HepG2 (cell line): Measurements from ENCODE around the gene APC2. TPM values are rescaled to one million over a fixed set of nuclear protein-coding genes. Genes with fewer than 3 reads are reported as not detected.
A peak's percentile ranks its signal among the peaks of the same experiment; 100 is the strongest.

Experiments
- EED ChIP-seq: sonication (generic); formaldehyde crosslinking; IDR thresholded peaks from 2 replicates; pipeline ENCODE4 v1.5.0; 2020; ENCODE audit warnings: mild to moderate bottlenecking, missing genetic modification reagents
- FOXK1 ChIP-seq: sonication (generic); formaldehyde crosslinking; IDR thresholded peaks from 2 replicates; pipeline ENCODE4 v1.4.0; 2020; ENCODE audit warnings: low read depth, missing genetic modification reagents, borderline replicate concordance
- NR2F2 ChIP-seq: IDR thresholded peaks from 2 replicates; pipeline ENCODE4 v1.6.1; 2012; ENCODE audit warnings: low read depth, inconsistent platforms, borderline replicate concordance
- POLR2AphosphoS2 ChIP-seq: IDR thresholded peaks from 2 replicates; pipeline ENCODE4 v1.6.1; 2011; ENCODE audit warnings: low read depth, low read length, improper control_type of control experiment
- SNAPC4 ChIP-seq: sonication (generic); formaldehyde crosslinking; IDR thresholded peaks from 2 replicates; pipeline ENCODE4 v1.4.0; 2020; ENCODE audit warnings: mild to moderate bottlenecking, missing genetic modification reagents
- ZFX ChIP-seq: sonication (generic); formaldehyde crosslinking; IDR thresholded peaks from 2 replicates; pipeline ENCODE4 v1.4.0; 2020; ENCODE audit warnings: mild to moderate bottlenecking, low read depth, missing genetic modification reagents, moderate library complexity
- ZNF446 ChIP-seq: sonication (generic); formaldehyde crosslinking; IDR thresholded peaks from 2 replicates; pipeline ENCODE4 v1.5.0; 2020; ENCODE audit warnings: mild to moderate bottlenecking, missing genetic modification reagents
- ZNF672 ChIP-seq: sonication (generic); formaldehyde crosslinking; IDR thresholded peaks from 2 replicates; pipeline ENCODE4 v1.8.1; 2022; ENCODE audit warnings: missing genetic modification reagents
- ZNF691 ChIP-seq: sonication (generic); formaldehyde crosslinking; IDR thresholded peaks from 2 replicates; pipeline ENCODE4 v1.4.0; 2020; ENCODE audit warnings: missing genetic modification reagents, low read depth, mild to moderate bottlenecking, borderline replicate concordance
- polyA plus RNA-seq, 8 experiments: library from polyadenylated mRNA; depleted of rRNA in 3 of 8; stranded (reverse) in 7 of 8; unstranded in 1 of 8; fragments of >200 nt; fragmentation: Illumina TruSeq in 4 of 8; extraction: Trizol in 4 of 8; gene quantifications; 2 replicates each; pipeline versions ENCODE4 v1.2.1 to v1.2.3, GENCODE V29; 2011 to 2016; ENCODE audit warnings: low read depth in 4 of 8, missing spikeins in 1 of 8, mixed read lengths in 1 of 8; ENCODE audit not compliant: insufficient read depth in 1 of 8
- total RNA-seq, 5 experiments: library from RNA; depleted of rRNA; stranded (reverse); fragments of >200 nt; fragmentation: Illumina TruSeq; extraction: Trizol; gene quantifications; 2 replicates each; pipeline ENCODE4 v1.2.3, GENCODE V29; 2016; ENCODE audit warnings: low read depth in 1 of 5
- TF ChIP-seq, protein P1 (sequence below): sonication (generic); formaldehyde crosslinking; IDR thresholded peaks from 2 replicates; pipeline ENCODE4 v1.9.0; 2022; ENCODE audit warnings: low read depth, missing genetic modification reagents
- TF ChIP-seq, protein P2 (sequence below): sonication (generic); formaldehyde crosslinking; IDR thresholded peaks from one replicate; pipeline ENCODE4 v1.5.1; 2020; ENCODE audit warnings: mild to moderate bottlenecking, missing genetic modification reagents; ENCODE audit errors: not compliant biosample characterization

The APC2 gene
- total and polyA plus RNA-seq, 2 of the 13 experiments (the other 11 are each of a cell fraction or from before 2014, with no cell fraction given), result 0.08 to 0.22 TPM

DNA sequence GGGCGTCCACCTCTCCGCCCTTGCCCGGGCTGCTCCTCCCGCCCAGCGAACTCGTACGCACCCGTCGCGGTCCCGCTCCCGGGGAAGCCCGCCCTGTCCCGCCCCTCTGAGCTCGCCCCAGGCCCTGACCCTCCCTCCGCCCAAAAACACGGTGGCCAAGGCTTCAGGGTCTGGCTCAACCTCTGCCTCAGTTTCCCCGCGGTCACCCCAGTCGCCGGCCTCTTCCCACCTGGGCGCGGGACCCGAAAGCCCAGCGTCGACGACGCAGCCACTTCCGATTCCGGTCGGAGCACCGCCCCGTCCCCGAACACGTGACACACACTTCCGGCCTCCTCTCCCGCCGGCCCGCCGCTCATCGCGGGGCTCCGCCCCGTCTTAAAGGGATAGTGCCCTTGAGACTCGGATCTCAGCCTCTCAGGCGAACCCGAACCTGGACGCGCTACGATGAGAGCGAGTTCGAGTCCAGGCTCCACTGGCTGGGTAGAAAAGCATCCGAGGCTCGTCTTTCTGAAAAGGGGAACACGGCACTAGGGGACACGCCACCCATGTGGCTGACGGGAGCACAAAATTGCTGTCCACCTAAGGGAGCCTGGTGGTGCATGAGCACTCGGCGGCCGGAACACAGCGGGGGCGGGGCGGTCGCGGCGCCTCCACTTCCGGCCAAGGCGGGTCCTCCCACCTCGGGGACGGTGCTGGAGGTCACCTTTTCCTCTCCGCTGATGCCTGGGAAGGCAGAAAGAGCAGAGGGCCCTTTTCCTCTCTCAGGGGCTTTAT is 29.2 kb downstream of the APC2 start, which contains the start of gene C19orf25 (continued):
- TF ChIP-seq, protein P1, sequence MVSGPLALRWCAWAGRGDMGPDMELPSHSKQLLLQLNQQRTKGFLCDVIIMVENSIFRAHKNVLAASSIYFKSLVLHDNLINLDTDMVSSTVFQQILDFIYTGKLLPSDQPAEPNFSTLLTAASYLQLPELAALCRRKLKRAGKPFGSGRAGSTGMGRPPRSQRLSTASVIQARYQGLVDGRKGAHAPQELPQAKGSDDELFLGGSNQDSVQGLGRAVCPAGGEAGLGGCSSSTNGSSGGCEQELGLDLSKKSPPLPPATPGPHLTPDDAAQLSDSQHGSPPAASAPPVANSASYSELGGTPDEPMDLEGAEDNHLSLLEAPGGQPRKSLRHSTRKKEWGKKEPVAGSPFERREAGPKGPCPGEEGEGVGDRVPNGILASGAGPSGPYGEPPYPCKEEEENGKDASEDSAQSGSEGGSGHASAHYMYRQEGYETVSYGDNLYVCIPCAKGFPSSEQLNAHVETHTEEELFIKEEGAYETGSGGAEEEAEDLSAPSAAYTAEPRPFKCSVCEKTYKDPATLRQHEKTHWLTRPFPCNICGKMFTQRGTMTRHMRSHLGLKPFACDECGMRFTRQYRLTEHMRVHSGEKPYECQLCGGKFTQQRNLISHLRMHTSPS (CRISPR knock-in tag), result peak; percentile 25; the same call in 1 of the 2 replicates
- TF ChIP-seq ZFX (CRISPR knock-in tag) (peak; percentile 53; the same call in 1 of the 2 replicates), ZNF446 (CRISPR knock-in tag) (no peak), ZNF672 (CRISPR knock-in tag) (no peak), NR2F2 (no peak), ZNF691 (CRISPR knock-in tag) (peak; percentile 25; the same call in 1 of the 2 replicates), EED (CRISPR knock-in tag) (no peak), SNAPC4 (CRISPR knock-in tag) (no peak), POLR2AphosphoS2 (no peak), FOXK1 (CRISPR knock-in tag) (peak; percentile 41; the same call in 1 of the 2 replicates)
- TF ChIP-seq, protein P2, sequence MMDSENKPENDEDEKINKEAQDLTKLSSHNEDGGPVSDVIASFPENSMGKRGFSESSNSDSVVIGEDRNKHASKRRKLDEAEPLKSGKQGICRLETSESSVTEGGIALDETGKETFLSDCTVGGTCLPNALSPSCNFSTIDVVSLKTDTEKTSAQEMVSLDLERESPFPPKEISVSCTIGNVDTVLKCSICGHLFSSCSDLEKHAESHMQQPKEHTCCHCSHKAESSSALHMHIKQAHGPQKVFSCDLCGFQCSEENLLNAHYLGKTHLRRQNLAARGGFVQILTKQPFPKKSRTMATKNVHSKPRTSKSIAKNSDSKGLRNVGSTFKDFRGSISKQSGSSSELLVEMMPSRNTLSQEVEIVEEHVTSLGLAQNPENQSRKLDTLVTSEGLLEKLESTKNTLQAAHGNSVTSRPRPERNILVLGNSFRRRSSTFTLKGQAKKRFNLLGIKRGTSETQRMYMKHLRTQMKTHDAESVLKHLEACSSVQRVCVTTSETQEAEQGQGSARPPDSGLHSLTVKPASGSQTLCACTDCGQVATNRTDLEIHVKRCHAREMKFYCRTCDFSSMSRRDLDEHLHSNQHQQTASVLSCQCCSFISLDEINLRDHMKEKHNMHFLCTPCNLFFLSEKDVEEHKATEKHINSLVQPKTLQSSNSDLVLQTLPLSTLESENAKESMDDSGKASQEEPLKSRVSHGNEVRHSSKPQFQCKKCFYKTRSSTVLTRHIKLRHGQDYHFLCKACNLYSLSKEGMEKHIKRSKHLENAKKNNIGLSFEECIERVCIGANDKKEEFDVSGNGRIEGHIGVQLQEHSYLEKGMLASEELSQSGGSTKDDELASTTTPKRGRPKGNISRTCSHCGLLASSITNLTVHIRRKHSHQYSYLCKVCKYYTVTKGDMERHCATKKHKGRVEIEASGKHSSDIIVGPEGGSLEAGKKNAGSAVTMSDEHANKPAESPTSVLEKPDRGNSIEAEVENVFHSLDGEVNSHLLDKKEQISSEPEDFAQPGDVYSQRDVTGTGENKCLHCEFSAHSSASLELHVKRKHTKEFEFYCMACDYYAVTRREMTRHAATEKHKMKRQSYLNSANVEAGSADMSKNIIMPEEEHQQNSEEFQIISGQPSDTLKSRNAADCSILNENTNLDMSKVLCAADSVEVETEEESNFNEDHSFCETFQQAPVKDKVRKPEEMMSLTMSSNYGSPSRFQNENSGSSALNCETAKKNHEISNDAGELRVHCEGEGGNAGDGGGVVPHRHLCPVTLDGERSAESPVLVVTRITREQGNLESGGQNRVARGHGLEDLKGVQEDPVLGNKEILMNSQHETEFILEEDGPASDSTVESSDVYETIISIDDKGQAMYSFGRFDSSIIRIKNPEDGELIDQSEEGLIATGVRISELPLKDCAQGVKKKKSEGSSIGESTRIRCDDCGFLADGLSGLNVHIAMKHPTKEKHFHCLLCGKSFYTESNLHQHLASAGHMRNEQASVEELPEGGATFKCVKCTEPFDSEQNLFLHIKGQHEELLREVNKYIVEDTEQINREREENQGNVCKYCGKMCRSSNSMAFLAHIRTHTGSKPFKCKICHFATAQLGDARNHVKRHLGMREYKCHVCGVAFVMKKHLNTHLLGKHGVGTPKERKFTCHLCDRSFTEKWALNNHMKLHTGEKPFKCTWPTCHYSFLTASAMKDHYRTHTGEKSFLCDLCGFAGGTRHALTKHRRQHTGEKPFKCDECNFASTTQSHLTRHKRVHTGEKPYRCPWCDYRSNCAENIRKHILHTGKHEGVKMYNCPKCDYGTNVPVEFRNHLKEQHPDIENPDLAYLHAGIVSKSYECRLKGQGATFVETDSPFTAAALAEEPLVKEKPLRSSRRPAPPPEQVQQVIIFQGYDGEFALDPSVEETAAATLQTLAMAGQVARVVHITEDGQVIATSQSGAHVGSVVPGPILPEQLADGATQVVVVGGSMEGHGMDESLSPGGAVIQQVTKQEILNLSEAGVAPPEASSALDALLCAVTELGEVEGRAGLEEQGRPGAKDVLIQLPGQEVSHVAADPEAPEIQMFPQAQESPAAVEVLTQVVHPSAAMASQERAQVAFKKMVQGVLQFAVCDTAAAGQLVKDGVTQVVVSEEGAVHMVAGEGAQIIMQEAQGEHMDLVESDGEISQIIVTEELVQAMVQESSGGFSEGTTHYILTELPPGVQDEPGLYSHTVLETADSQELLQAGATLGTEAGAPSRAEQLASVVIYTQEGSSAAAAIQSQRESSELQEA, result no peak
